H9 (cell line): ENCODE data around the gene ARHGEF16. TPM values are rescaled to one million over a fixed set of nuclear protein-coding genes. Genes with fewer than 3 reads are reported as not detected.

Experiments used
- DNase-seq: peaks from one replicate; pipeline ENCODE4 v3.0.0-alpha.2; 2017
- H2AFZ ChIP-seq: one replicate; pipeline ENCODE4 v1.6.1; 2013; ENCODE audit warnings: mild to moderate bottlenecking, low read length, control low read depth, moderate library complexity
- H2AK5ac ChIP-seq: 2 replicates; pipeline ENCODE4 v1.6.1; 2013; ENCODE audit warnings: low read length, control low read depth, mixed read lengths; ENCODE audit not compliant: insufficient read length
- H2BK120ac ChIP-seq: one replicate; pipeline ENCODE4 v1.6.1; 2013; ENCODE audit warnings: low read depth, mild to moderate bottlenecking, low read length, control low read depth, inconsistent platforms; ENCODE audit not compliant: poor library complexity, severe bottlenecking
- H2BK12ac ChIP-seq: 2 replicates; pipeline ENCODE4 v1.6.1; 2013; ENCODE audit warnings: low read length, control low read depth, mixed read lengths, low read depth; ENCODE audit not compliant: insufficient read length
- H2BK15ac ChIP-seq: 2 replicates; pipeline ENCODE4 v1.6.1; 2013; ENCODE audit warnings: low read depth, low read length, control low read depth
- H2BK20ac ChIP-seq: one replicate; pipeline ENCODE4 v1.6.1; 2013; ENCODE audit warnings: low read depth, mild to moderate bottlenecking, low read length, control low read depth, inconsistent platforms; ENCODE audit not compliant: poor library complexity, severe bottlenecking
- H2BK5ac ChIP-seq: 2 replicates; pipeline ENCODE4 v1.6.1; 2013; ENCODE audit warnings: low read length, control low read depth, mixed read lengths; ENCODE audit not compliant: insufficient read length
- H3K14ac ChIP-seq: 2 replicates; pipeline ENCODE4 v1.6.1; 2013; ENCODE audit warnings: low read length, control low read depth; ENCODE audit not compliant: insufficient read depth
- H3K18ac ChIP-seq: 2 replicates; pipeline ENCODE4 v1.6.1; 2013; ENCODE audit warnings: low read depth, mild to moderate bottlenecking, mixed read lengths, low read length, control low read depth; ENCODE audit not compliant: insufficient read length
- H3K23ac ChIP-seq: 2 replicates; pipeline ENCODE4 v1.6.1; 2013; ENCODE audit warnings: low read length, control low read depth, mixed read lengths, low read depth; ENCODE audit not compliant: insufficient read length
- H3K23me2 ChIP-seq: 2 replicates; pipeline ENCODE4 v1.6.1; 2013; ENCODE audit warnings: low read depth, mild to moderate bottlenecking, mixed read lengths, low read length, control low read depth; ENCODE audit not compliant: insufficient read length, poor library complexity, severe bottlenecking
- H3K27ac ChIP-seq: 2 replicates; pipeline ENCODE4 v1.5.1; 2013; ENCODE audit warnings: low read length, control low read depth, mixed read lengths, low read depth; ENCODE audit not compliant: insufficient read length
- H3K27me3 ChIP-seq: 2 replicates; pipeline ENCODE4 v1.6.1; 2013; ENCODE audit warnings: low read length, control low read depth, inconsistent platforms; ENCODE audit not compliant: insufficient read depth
- H3K4ac ChIP-seq: 2 replicates; pipeline ENCODE4 v1.6.1; 2013; ENCODE audit warnings: low read depth, mild to moderate bottlenecking, control low read depth, inconsistent platforms, low read length, moderate library complexity
- H3K4me1 ChIP-seq: 2 replicates; pipeline ENCODE4 v1.6.1; 2013; ENCODE audit warnings: low read length, control low read depth, inconsistent platforms; ENCODE audit not compliant: insufficient read depth
- H3K4me2 ChIP-seq: 2 replicates; pipeline ENCODE4 v1.6.1; 2013; ENCODE audit warnings: low read length, control low read depth, mixed read lengths; ENCODE audit not compliant: insufficient read length, insufficient read depth
- H3K56ac ChIP-seq: 2 replicates; pipeline ENCODE4 v1.6.1; 2013; ENCODE audit warnings: low read depth, mild to moderate bottlenecking, mixed read lengths, low read length, control low read depth; ENCODE audit not compliant: insufficient read length
- H3K79me1 ChIP-seq: 2 replicates; pipeline ENCODE4 v1.6.1; 2013; ENCODE audit warnings: low read depth, mild to moderate bottlenecking, moderate library complexity, low read length, control low read depth, inconsistent platforms; ENCODE audit not compliant: insufficient read depth, poor library complexity, severe bottlenecking
- H3K79me2 ChIP-seq: 2 replicates; pipeline ENCODE4 v1.6.1; 2013; ENCODE audit warnings: low read length, control low read depth, inconsistent platforms; ENCODE audit not compliant: insufficient read depth
- H3K9ac ChIP-seq: 2 replicates; pipeline ENCODE4 v1.6.1; 2013; ENCODE audit warnings: low read length, control low read depth, mixed read lengths; ENCODE audit not compliant: insufficient read length; ENCODE audit errors: extremely low read depth
- H3K9me3 ChIP-seq: one replicate; pipeline ENCODE4 v1.6.1; 2013; ENCODE audit warnings: low read depth, low read length, inconsistent platforms; ENCODE audit not compliant: control insufficient read depth
- H3T11ph ChIP-seq: one replicate; pipeline ENCODE4 v1.6.1; 2013; ENCODE audit warnings: mild to moderate bottlenecking, low read length, control low read depth, inconsistent platforms
- H4K20me1 ChIP-seq: one replicate; pipeline ENCODE4 v1.6.1; 2013; ENCODE audit not compliant: control insufficient read depth, insufficient read length, insufficient read depth
- H4K5ac ChIP-seq: 2 replicates; pipeline ENCODE4 v1.6.1; 2013; ENCODE audit warnings: low read depth, mild to moderate bottlenecking, mixed read lengths, low read length, control low read depth; ENCODE audit not compliant: insufficient read length
- H4K8ac ChIP-seq: replicated peaks from 2 replicates; pipeline ENCODE4 v1.6.1; 2013; ENCODE audit warnings: low read length, control low read depth, mixed read lengths, low read depth; ENCODE audit not compliant: insufficient read length
- H4K91ac ChIP-seq: 2 replicates; pipeline ENCODE4 v1.6.1; 2013; ENCODE audit warnings: low read depth, mild to moderate bottlenecking, moderate library complexity, mixed read lengths, low read length, control low read depth; ENCODE audit not compliant: insufficient read length
- H3K27ac Mint-ChIP-seq, 3 experiments: 2 replicates in 2 of 3; 3 replicates in 1 of 3; pipeline ENCODE4 v1.8.0; 2020 to 2021; ENCODE audit warnings: mixed read lengths in 3 of 3, mild to moderate bottlenecking in 1 of 3, moderate library complexity in 1 of 3
- H3K27me3 Mint-ChIP-seq: 2 replicates; pipeline ENCODE4 v1.8.0; 2021; ENCODE audit warnings: low read depth, mild to moderate bottlenecking, moderate library complexity, mixed read lengths
- H3K36me3 Mint-ChIP-seq, 3 experiments: 2 replicates in 2 of 3; 3 replicates in 1 of 3; pipeline ENCODE4 v1.8.0; 2020 to 2021; ENCODE audit warnings: low read depth in 3 of 3, mixed read lengths in 3 of 3; ENCODE audit not compliant: insufficient read depth in 1 of 3
- H3K4me1 Mint-ChIP-seq, 2 experiments: 2 replicates each; pipeline ENCODE4 v1.8.0; 2020; ENCODE audit warnings: mixed read lengths in 2 of 2
- H3K4me3 Mint-ChIP-seq, 2 experiments: 2 replicates in 1 of 2; 3 replicates in 1 of 2; pipeline ENCODE4 v1.8.0; 2020 to 2021; ENCODE audit warnings: mild to moderate bottlenecking in 2 of 2, mixed read lengths in 2 of 2, moderate library complexity in 1 of 2
- H3K9me3 Mint-ChIP-seq, 2 experiments: 2 replicates in 1 of 2; 3 replicates in 1 of 2; pipeline ENCODE4 v1.8.0; 2020; ENCODE audit warnings: mild to moderate bottlenecking in 2 of 2, mixed read lengths in 2 of 2, moderate library complexity in 1 of 2
- CTCF ChIP-seq: fragments of 200-600 bp; sonication (generic); conservative IDR thresholded peaks from 3 replicates; pipeline ENCODE4 v1.8.0; 2021; ENCODE audit warnings: antibody characterized with exemption, mild to moderate bottlenecking
- WGBS: extraction: QIAGEN DNeasy Blood & Tissue Kit; methylation state at CpG from one replicate; pipeline ENCODE4 v1.1.7; 2013; ENCODE audit warnings: missing lambda C conversion rate, low lambda C conversion rate, mixed read lengths; ENCODE audit not compliant: insufficient read length; ENCODE audit errors: extremely low coverage; 5-methylcytosine and 5-hydroxymethylcytosine counted together
- total RNA-seq: library from RNA; stranded (reverse); gene quantifications from 2 replicates; pipeline ENCODE4 v1.2.1, GENCODE V29; 2021

Gene ARHGEF16
- total RNA-seq, 1 experiment from 2014 or later: 48.5 TPM

GRCh38 chr1:3485016-3485415 lies 30.6 kb downstream of the ARHGEF16 start:
- Histone ChIP-seq H4K5ac (no peak overlapping the region), H2BK15ac (no peak overlapping the region), H3K56ac (no peak overlapping the region), H4K91ac (no peak overlapping the region), H4K20me1 (no peaks in the 10 kb centered on the region), H3T11ph (no peak overlapping the region), H3K27ac (no peak overlapping the region), H3K4me1 (no peaks in the 10 kb centered on the region), H2BK12ac (no peak overlapping the region), H3K9ac (no peak overlapping the region), H3K14ac (no peak overlapping the region), H2AFZ (no peak overlapping the region), H3K79me2 (no peaks in the 10 kb centered on the region), H3K23me2 (no peaks in the 10 kb centered on the region), H3K9me3 (no peaks in the 10 kb centered on the region), H3K18ac (no peak overlapping the region), H2BK20ac (no peak overlapping the region), H3K23ac (no peak overlapping the region), H3K27me3 (no peaks in the 10 kb centered on the region), H2BK120ac (no peak overlapping the region), H4K8ac (no peak overlapping the region), H2BK5ac (no peak overlapping the region), H2AK5ac (no peak overlapping the region), H3K4ac (no peak overlapping the region), H3K4me2 (no peak overlapping the region), H3K79me1 (no peaks in the 10 kb centered on the region)
- H3K4me1 Mint-ChIP-seq: peaks cover 2 to 3% of the 10 kb centered on the region in 2 experiments; a peak in 3 of 4 replicates
- H3K4me3 Mint-ChIP-seq: no peak overlapping the region
- H3K36me3 Mint-ChIP-seq: peaks cover 7 to 39% (median 20%) of the 10 kb centered on the region in 3 experiments; a peak in 6 of 7 replicates
- no peak for TF ChIP-seq CTCF
- H3K27ac Mint-ChIP-seq: no peak overlapping the region
- WGBS: no CpG with 5 or more reads among the region's 14 CpGs
- DNase-seq: no peak
- peaks cover 7% of the 10 kb centered on the region for H3K27me3 Mint-ChIP-seq
- peaks cover 9 to 44% of the 10 kb centered on the region in 2 experiments; a peak in 4 of 5 replicates for H3K9me3 Mint-ChIP-seq
